Iris pigment epithelial cell (primary cell): Measurements from ENCODE around the gene ADNP.
"Not testable (repeated sequence)": the region's sequence is repeated elsewhere in the genome, so short reads cannot be mapped to it uniquely, and the experiment has no call there.

Source experiments
- DNase-seq: peaks from one replicate; pipeline ENCODE4 v3.0.0-alpha.2; 2011; ENCODE audit warnings: low read depth

ADNP gene

GRCh38 chr20:50931306-50932015, at the start of gene ADNP:
ADNP (minus strand) TSS chr20:50931437; CDS start chr20:50903996, 27,441 bp downstream.
- DNase-seq, result peak; percentile 94

GRCh38 chr20:50980071-50980681, 48.9 kb upstream of the ADNP start:
- peak; percentile 99 for DNase-seq

GRCh38 chr20:50978533-50978932, 47.3 kb upstream of the ADNP start:
- not testable (repeated sequence) for DNase-seq

- no peak for DNase-seq
Measured at GRCh38 chr20:50977066-50978021, 46.1 kb upstream of the ADNP start.

- DNase-seq, result no peak
Measured at GRCh38 chr20:50975701-50976330, 44.6 kb upstream of the ADNP start.

- DNase-seq, result no peak
Measured at GRCh38 chr20:50969912-50970311, 38.7 kb upstream of the ADNP start.

- no peak for DNase-seq
Measured at GRCh38 chr20:50969435-50969834, 38.2 kb upstream of the ADNP start.

GRCh38 chr20:50968289-50968688, 37.1 kb upstream of the ADNP start:
- DNase-seq, result no peak

GRCh38 chr20:50967586-50967985, 36.3 kb upstream of the ADNP start:
- DNase-seq, result peak; percentile 32

- no peak for DNase-seq
Measured at GRCh38 chr20:50959543-50960126, 28.4 kb upstream of the ADNP start.

GRCh38 chr20:50958615-50959542, 27.6 kb upstream of the ADNP start, which contains the start of gene MOCS3:
MOCS3 (plus strand) TSS chr20:50958818; CDS start chr20:50958843, 25 bp downstream.
- DNase-seq, result peak; percentile 94

- peak; percentile 88 for DNase-seq
Measured at GRCh38 chr20:50957798-50958614, 26.8 kb upstream of the ADNP start, which contains the start of gene DPM1. DPM1 (minus strand) TSS chr20:50958532; CDS start chr20:50958523, 9 bp downstream.

- DNase-seq, result peak; percentile 62
Measured at GRCh38 chr20:50957276-50957675, 26.0 kb upstream of the ADNP start.

- DNase-seq, result no peak
Measured at GRCh38 chr20:50953821-50954220, 22.6 kb upstream of the ADNP start.

- no peak for DNase-seq
Measured at GRCh38 chr20:50953196-50953595, 22.0 kb upstream of the ADNP start.

- no peak for DNase-seq
Measured at GRCh38 chr20:50948132-50948785, 17.0 kb upstream of the ADNP start.

- DNase-seq, result no peak
Measured at GRCh38 chr20:50943069-50943468, 11.8 kb upstream of the ADNP start.

GRCh38 chr20:50933589-50933988, 2.4 kb upstream of the ADNP start:
- DNase-seq, result no peak
